ACC112 (cell line): Measurements from ENCODE around the gene ICOS.

Experiments
- H2AFZ ChIP-seq: fragments of 200-600 bp; sonication (generic); one replicate; pipeline ENCODE4 v1.6.0; 2017; ENCODE audit warnings: antibody characterized with exemption, low read length; ENCODE audit not compliant: unreplicated experiment
- H3K27ac ChIP-seq: fragments of 200-600 bp; sonication (generic); 2 replicates; pipeline ENCODE4 v1.5.1; 2014; ENCODE audit warnings: low read depth, mild to moderate bottlenecking, antibody characterized with exemption, low read length, moderate library complexity
- H3K27me3 ChIP-seq: fragments of 200-600 bp; sonication (generic); 2 replicates; pipeline ENCODE4 v1.6.1; 2014; ENCODE audit warnings: mild to moderate bottlenecking, antibody characterized with exemption, low read length, moderate library complexity, mixed read lengths; ENCODE audit not compliant: insufficient read depth
- H3K36me3 ChIP-seq: fragments of 200-600 bp; sonication (generic); 2 replicates; pipeline ENCODE4 v1.6.1; 2016; ENCODE audit warnings: mild to moderate bottlenecking, antibody characterized with exemption, low read length, moderate library complexity, mixed read lengths; ENCODE audit not compliant: insufficient read depth
- H3K4me1 ChIP-seq: fragments of 200-600 bp; sonication (generic); one replicate; pipeline ENCODE4 v1.6.1; 2016; ENCODE audit warnings: low read length, mixed read lengths; ENCODE audit not compliant: insufficient read depth, unreplicated experiment, control insufficient read depth
- H3K4me3 ChIP-seq: fragments of 200-600 bp; sonication (generic); 2 replicates; pipeline ENCODE4 v1.5.1; 2014; ENCODE audit warnings: mild to moderate bottlenecking, low read depth, low read length
- H3K79me2 ChIP-seq: fragments of 200-600 bp; sonication (generic); one replicate; pipeline ENCODE4 v1.6.0; 2016; ENCODE audit warnings: low read length; ENCODE audit not compliant: control insufficient read depth, unreplicated experiment, insufficient read depth

Gene ICOS

DNA sequence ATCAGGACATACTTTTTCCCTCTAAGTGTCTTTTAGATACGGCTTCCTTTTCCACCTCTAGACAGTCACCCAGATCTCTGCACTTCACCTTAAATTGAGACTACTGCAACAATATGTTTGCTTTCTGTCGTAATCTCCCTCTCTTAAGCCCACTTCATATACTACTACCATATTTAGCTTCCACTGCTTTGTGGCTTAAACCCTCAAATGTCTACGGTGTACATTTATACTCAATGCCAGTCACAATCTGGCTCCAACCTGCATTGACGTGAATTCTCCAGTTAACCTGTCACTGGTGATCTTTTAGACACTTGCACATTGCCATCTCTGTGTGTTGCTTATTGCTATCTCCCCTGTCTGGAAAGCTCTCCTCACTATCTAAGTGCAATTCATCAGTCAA, 56.4 kb downstream of the ICOS start:
- no peaks in the 10 kb centered on the region for H3K4me1 ChIP-seq
- H3K27ac ChIP-seq = no peak overlapping the region
- no peaks in the 10 kb centered on the region for H3K36me3 ChIP-seq
- no peak overlapping the region for H3K4me3 ChIP-seq
- H2AFZ ChIP-seq = no peak overlapping the region
- H3K79me2 ChIP-seq = no peaks in the 10 kb centered on the region
- peaks cover 19% of the 10 kb centered on the region; the same call in 1 of the 2 replicates for H3K27me3 ChIP-seq

DNA sequence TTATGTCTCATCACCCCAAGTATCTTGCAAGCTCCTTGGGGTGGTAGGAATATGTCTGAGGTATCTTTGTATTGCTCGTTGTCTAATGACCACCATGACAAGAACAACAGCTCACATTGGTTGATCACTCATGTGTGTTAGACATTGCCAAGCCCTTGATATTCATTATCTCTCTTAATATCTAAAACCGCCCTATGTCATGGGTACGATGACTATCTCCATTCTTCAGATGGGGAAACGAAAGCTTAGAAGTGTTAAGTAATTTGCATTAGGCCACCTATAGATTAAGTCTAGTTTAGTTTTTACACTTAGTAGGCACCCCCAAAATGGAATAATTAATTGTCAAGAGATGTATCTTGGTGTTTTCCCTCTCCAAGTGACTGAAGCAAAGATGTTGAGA, 57.0 kb downstream of the ICOS start:
- Histone ChIP-seq H3K36me3 (no peaks in the 10 kb centered on the region), H3K79me2 (no peaks in the 10 kb centered on the region), H3K27ac (no peak overlapping the region), H3K27me3 (peaks cover 24% of the 10 kb centered on the region; the same call in 1 of the 2 replicates), H3K4me1 (no peaks in the 10 kb centered on the region), H3K4me3 (no peak overlapping the region), H2AFZ (no peak overlapping the region)

DNA sequence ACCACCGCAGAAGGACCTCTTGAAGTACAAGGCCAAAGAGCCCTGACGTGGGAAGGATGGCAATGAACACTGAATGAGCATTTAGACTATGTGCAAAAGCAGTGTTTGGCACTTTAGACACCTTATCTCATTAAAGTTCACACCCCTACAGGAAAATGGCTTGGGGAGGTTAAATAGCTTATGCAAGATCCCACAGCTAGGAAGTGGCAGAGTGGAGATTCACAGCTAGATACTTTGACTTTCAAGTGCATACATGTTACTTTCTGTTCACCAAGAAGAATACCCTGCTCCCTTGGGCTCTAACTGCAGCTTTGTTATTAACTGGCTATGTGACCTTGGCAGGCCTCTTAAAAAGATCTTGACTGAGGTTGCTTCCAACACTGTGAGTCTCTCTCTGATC, 58.2 kb downstream of the ICOS start:
- H3K79me2 ChIP-seq = no peaks in the 10 kb centered on the region
- no peak overlapping the region for H3K27ac ChIP-seq

DNA sequence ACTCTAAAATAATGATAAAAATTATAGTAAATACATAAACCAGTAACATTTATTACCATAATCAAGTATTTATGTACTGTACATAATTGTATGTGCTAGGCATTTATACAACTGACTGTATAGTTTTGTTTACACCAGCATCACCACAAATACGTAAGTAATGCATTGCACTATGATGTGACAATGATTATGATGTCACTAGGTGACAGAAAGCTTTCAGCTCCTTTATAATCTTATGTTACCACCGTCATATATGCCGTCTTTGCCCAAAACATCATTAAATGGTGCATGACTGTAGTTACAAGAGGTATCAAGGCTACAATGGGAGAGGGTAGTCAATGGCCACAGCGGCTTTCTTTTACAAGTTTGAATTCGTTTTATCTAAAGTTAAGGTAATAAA, 60.1 kb downstream of the ICOS start:
- H3K4me3 ChIP-seq = no peak overlapping the region
- H3K27me3 ChIP-seq = peaks cover 47% of the 10 kb centered on the region
- H3K79me2 ChIP-seq = no peaks in the 10 kb centered on the region
- H3K27ac ChIP-seq = no peak overlapping the region
- H2AFZ ChIP-seq = no peak overlapping the region
- no peaks in the 10 kb centered on the region for H3K4me1 ChIP-seq
- no peaks in the 10 kb centered on the region for H3K36me3 ChIP-seq

More for the DNA sequence above, 58.2 kb downstream of the ICOS start:
- Histone ChIP-seq H3K4me1 (no peaks in the 10 kb centered on the region), H3K4me3 (no peak overlapping the region), H3K36me3 (no peaks in the 10 kb centered on the region), H3K27me3 (peaks cover 36% of the 10 kb centered on the region), H2AFZ (no peak overlapping the region)

DNA sequence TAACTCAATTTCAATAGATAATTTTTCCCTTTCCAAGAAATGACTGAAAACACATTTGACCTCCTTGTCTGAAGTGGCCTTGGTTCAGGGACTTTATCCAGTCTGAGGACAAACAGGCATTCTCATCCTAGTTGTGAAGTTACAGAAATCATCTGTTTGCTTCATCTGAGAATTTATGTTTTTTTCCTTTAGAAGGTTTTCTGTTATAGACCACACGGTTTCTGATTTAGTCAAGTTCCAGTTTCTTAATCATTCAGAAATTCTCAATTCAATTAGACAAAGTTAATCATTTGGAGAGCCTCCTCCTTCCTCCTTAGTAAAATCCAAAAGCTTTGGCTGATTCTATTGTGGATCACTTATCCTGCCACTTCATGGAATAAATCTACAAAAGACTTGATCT, 60.9 kb downstream of the ICOS start:
- Histone ChIP-seq H3K4me3 (no peak overlapping the region), H3K79me2 (no peaks in the 10 kb centered on the region), H2AFZ (no peak overlapping the region), H3K4me1 (no peaks in the 10 kb centered on the region), H3K36me3 (no peaks in the 10 kb centered on the region), H3K27ac (no peak overlapping the region), H3K27me3 (peaks cover 47% of the 10 kb centered on the region)

DNA sequence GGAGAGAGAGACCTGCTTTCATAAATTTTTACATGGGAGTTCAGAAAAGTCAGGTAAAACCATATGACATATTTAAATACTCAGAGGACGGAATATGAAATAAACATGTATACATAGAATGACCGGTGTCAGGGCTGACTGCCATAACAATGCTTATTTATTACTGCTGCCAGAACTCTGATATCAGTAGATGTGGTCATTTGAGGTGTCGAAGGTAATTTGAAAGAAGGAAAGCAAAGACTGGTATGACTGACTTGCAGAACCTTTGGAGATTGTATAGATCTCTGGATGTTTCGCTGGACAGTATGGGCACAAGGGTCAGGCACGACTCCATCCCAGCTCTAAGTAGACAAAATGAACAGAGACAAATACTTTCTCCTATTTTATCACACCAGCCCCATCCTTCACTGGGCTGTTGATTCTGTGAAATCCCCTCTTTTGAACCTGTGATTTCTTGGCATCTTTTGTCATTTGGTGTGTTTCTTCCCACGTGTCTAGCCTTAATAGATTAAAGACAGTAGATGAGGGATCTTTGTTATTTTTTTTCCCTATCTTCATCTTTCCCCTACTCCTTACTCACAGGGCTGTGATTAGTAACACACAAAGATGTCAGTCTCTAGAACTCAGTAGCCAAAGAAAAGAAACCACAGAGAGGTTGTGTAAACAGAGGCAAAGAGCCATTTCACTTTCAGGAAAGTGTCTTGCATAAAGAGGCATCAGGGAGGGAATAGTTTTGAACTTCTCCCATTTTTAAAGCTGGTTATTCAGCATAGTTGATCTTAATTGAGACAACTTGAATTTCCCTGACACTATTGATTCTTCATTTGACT, 61.6 kb downstream of the ICOS start:
- Histone ChIP-seq H3K27ac (no peak overlapping the region), H2AFZ (no peak overlapping the region), H3K79me2 (no peaks in the 10 kb centered on the region), H3K4me3 (no peak overlapping the region), H3K27me3 (peaks cover 43% of the 10 kb centered on the region), H3K36me3 (no peaks in the 10 kb centered on the region), H3K4me1 (no peaks in the 10 kb centered on the region)

DNA sequence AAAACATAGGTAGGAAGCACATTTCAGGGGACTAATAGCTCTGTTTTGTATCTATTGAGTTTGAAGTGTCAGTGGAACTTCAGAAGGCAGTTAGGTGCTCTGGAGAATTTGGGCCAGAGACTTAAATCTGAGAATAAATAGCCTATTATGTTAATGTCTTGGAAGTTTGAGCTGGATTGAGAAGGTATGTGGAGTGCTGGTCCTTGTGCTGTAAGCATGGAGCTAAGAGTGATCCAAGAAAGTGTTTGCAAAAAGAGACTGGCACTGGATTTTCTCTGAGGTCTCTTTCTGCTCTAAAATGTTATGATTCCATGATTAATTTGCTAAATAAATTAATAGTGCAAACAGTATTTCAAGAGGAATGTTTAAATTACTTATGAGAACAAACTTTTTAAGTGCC, 63.3 kb downstream of the ICOS start:
- Histone ChIP-seq H3K4me1 (no peaks in the 10 kb centered on the region), H3K4me3 (no peak overlapping the region), H3K27me3 (peaks cover 53% of the 10 kb centered on the region), H3K79me2 (no peaks in the 10 kb centered on the region), H3K27ac (no peak overlapping the region), H3K36me3 (no peaks in the 10 kb centered on the region), H2AFZ (no peak overlapping the region)

DNA sequence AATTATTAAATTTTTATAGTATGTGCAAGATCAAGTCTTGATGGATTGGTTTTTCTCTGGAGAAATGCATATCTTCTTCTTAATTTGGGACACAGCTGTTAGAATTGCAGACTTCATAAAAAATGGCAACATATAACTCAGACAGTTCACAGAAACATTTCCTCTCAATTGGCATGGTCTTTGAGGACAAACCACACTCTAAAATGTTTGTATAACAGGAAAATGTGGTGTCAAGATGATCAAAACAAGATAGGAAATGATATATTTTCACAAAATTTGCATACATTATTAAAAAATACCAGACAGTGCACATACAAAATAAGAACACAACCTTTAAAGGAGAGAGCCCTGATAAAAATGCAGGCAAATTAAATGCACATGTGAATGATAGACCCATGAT, 63.9 kb downstream of the ICOS start:
- Histone ChIP-seq H3K27me3 (peaks cover 53% of the 10 kb centered on the region), H3K4me3 (no peak overlapping the region), H2AFZ (no peak overlapping the region), H3K27ac (no peak overlapping the region), H3K36me3 (no peaks in the 10 kb centered on the region), H3K4me1 (no peaks in the 10 kb centered on the region), H3K79me2 (no peaks in the 10 kb centered on the region)

DNA sequence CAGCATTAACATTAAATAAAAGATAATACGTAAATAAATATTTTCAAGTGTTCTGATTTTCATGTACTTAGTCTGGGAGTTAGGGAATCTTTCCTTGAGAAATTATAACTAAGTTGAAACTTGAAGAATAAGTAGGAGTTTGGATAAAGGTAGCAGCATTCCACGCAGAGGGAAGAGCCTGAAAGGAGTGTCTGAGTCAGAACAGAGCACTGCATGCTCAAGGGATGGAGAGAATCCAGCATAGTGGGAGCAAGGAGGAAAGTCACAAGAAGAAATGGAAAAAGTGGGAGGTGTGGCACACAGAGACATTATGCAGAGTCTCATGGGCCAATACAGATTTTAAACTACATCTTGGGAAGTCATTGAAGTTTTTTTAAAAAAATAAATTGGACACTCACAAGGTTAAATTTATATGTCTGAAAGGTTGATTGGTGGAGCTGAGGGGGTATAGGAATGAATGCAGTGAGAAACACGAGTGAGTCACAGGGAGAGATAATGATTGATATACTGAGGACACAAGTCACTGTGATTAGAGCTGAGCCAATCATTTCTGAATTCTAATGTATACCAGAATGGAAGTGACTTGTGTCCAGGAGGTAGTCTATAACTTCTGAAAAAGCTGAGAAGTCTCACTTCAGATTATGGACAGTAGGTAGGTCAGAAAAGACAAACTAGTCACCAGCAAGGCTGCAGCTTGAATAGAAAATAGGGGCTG, 66.9 kb downstream of the ICOS start:
- no peaks in the 10 kb centered on the region for H3K4me1 ChIP-seq
- peaks cover 40% of the 10 kb centered on the region for H3K27me3 ChIP-seq
- H2AFZ ChIP-seq = no peak overlapping the region
- H3K79me2 ChIP-seq = no peaks in the 10 kb centered on the region
- no peaks in the 10 kb centered on the region for H3K36me3 ChIP-seq
- no peak overlapping the region for H3K27ac ChIP-seq
- H3K4me3 ChIP-seq = no peak overlapping the region

DNA sequence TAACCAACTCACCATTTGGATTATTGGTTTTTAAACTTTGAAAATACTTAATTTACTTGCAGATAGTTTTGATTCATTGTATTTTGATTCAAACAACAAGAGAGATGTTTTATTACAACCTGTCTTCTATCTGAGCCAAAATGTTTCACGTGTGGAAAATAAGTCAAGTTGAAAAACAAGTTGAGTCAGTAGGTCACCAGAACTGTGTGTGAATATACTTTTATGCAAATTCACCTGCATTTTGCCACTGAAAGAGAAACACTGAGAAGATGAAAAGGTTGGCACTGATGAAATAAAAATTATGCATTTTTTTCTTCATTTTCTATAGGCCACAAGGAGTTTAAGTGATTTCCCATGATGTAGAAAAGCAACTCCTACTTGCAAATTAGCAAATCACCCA, 68.3 kb downstream of the ICOS start:
- Histone ChIP-seq H3K4me3 (no peak overlapping the region), H3K79me2 (no peaks in the 10 kb centered on the region), H3K27me3 (peaks cover 26% of the 10 kb centered on the region; the same call in 1 of the 2 replicates), H3K36me3 (no peaks in the 10 kb centered on the region), H3K27ac (no peak overlapping the region), H3K4me1 (no peaks in the 10 kb centered on the region), H2AFZ (no peak overlapping the region)
